ENCODE results near the gene ABHD17A. TPM values are rescaled to one million over a fixed set of nuclear protein-coding genes. Genes with fewer than 3 reads are reported as not detected.
A peak's percentile ranks its signal among the peaks of the same experiment; 100 is the strongest.
"Not testable (repeated sequence)": the region's sequence is repeated elsewhere in the genome, so short reads cannot be mapped to it uniquely, and the experiment has no call there.

ABHD17A gene
- polyA plus RNA-seq, 3 donors: 69.8 to 96.1 (median 79.0) TPM

DNA sequence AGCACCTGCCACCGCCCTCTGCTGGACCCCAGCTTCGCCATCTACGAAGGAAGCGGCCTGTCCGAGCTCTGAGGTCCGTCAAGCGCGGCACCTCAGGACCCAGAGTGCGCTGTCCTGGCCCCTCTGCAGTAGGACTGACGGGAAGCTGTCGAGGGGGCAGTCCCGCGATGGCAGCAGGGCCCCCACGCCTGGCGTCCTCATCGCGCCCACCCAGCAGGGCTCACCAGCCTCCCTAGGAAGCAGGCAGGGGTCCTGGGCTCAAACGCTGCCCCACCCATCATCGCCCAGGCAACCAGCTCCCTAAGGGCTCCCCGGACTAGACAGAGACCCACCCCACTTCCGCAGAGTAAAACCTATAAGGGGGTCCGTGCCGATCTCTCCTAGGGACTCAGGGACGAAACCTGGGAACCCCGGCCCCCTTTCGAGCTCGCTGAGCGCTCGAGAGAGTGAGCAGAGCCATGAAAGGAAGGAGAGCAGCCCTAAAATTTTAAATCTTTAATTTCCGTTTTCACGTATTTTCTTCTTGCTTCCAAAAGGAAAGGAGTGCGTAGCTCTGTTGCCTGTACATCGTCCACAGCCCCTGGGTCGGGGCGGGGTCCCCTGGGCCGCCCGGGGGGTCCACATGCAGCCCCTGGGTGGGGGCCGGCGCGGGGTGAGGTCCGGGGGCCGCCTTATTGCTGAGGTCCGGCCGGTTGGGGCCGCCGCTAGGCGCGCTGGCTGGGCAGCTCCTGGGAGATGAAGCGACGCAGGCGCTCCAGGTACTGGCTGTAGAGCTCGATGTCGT is 8.6 kb downstream of the ABHD17A start:
- H3K36me3 Mint-ChIP-seq: peaks cover 13 to 27% of the 10 kb centered on the region in 2 donors
- not testable (repeated sequence) for DNase-seq; H3K27me3 Mint-ChIP-seq (ENCODE audit: low read depth in 3 of 3); H3K9me3 Mint-ChIP-seq; H3K27me3 ChIP-seq (ENCODE audit: control insufficient read depth in 2 of 2, insufficient read depth in 2 of 2, low read length in 2 of 2); H3K9me3 ChIP-seq (replicated peaks in 1 of 2; ENCODE audit: control insufficient read depth in 1 of 2, insufficient read depth in 1 of 2, low read length in 2 of 2)
- peak overlapping the region in 6 of 7 donors; percentile 73 to 93 (median 92) for H3K27ac Mint-ChIP-seq
- 29% methylated on average over 29 of the region's 53 CpGs for WGBS (ENCODE audit: insufficient coverage)
- Histone ChIP-seq H3K36me3 (replicated peaks in 1 of 2; ENCODE audit: control insufficient read depth in 1 of 2, insufficient read depth in 2 of 2, low read length in 2 of 2) (peaks cover 19 to 29% of the 10 kb centered on the region in 2 donors), H2AFZ (ENCODE audit: insufficient read depth, low read depth, low read length, poor library complexity, severe bottlenecking) (peak overlapping the region; percentile 61), H3K4me1 (ENCODE audit: control insufficient read depth in 1 of 2, insufficient read depth in 2 of 2, low read length in 2 of 2) (peaks cover 27 to 32% of the 10 kb centered on the region in 2 donors), H3K79me2 (ENCODE audit: insufficient read depth, low read length) (peaks cover 53% of the 10 kb centered on the region), H3K9ac (ENCODE audit: insufficient read depth, low read length, poor library complexity, severe bottlenecking) (peak overlapping the region; percentile 97), H3K4me2 (replicated peaks; ENCODE audit: extremely low read depth, low read length, poor library complexity, severe bottlenecking) (peak overlapping the region; percentile 84), H4K20me1 (ENCODE audit: insufficient read depth, low read length) (peaks cover 51% of the 10 kb centered on the region), H3K4me3 (replicated peaks in 1 of 3; ENCODE audit: low read depth in 2 of 3, low read length in 3 of 3) (peak overlapping the region; percentile 92 to 98 (median 92)), H3K27ac (ENCODE audit: low read depth in 1 of 2, low read length in 2 of 2) (peak overlapping the region; percentile 86 to 98)
- peak overlapping the region; percentile 81 to 97 for H3K4me3 Mint-ChIP-seq
- intact Hi-C loops (cut with micrococcal nuclease): loop anchor here in 1 of 2 donors (1.0 kb wide), 1 partner anchor 8 kb away; no protein-coding TSS in a partner anchor
- H3K4me1 Mint-ChIP-seq: peaks cover 25% of the 10 kb centered on the region

DNA sequence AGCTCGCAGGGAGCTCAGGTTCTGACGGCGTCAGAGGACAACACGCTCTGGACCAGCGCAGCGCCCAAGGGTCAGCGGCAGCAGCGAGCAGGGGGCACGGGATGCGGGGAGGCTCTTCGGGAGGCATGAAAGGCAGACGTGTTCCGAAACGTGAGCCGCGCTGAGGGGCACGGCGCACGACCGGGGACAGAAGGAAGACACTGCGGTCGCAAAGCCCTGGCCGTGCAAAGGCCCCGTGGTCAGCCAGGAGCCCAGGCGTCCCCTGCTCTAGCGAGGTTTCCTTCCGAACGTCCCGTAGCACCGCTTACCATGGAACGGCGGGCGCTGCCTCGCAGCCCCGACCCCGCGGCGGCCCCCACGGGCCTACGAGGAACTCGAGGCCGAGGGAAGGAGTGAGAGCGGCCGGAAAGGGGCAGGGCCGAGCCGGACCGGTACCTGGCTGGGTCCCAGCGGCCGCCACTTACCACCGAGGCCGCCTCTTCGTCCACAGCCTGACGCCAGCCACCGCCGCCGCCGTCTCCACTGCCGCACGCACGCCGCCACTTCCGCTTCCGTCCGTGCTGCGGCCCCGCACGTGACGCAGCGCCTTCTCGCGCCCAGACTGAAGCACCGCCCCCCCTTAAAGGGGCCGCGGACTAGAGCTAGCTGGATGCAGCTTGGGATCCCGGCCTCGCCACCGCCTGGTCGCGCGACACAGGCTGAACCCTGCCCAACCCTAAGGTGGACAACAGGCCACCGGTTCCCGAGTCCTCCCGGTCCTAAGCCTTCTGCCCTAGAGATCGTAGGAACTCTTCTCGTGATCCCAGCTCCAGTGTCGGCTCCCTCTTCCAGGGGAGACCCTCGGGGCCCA is 9.4 kb downstream of the ABHD17A start:
- Histone ChIP-seq H3K79me2 (ENCODE audit: insufficient read depth, low read length) (peaks cover 59% of the 10 kb centered on the region), H4K20me1 (ENCODE audit: insufficient read depth, low read length) (peaks cover 56% of the 10 kb centered on the region)
- intact Hi-C loops (cut with micrococcal nuclease): loop anchor here in 1 of 2 donors (1.0 kb wide), 1 partner anchor 8 kb away; no protein-coding TSS in a partner anchor

DNA sequence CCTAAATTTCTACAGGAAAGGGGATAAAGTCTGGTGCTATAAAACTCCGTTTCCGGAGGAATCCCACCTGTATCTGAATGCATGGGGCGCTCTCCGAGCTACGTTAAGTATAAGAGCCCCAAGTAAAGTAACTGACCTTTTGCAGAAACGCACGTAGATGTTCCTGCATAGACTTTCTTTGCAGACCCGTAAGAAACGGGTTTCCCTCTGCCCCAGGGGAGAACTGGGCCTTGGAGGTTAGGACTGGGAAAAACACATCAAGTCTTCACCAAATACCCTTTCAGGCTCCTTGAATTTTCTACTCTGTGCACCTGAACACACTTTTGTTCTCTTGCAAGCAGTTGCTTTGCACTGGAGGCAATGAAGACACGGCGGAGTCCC is 10.0 kb downstream of the ABHD17A start:
- WGBS (ENCODE audit: insufficient coverage): 0% methylated on average over 9 of the region's 11 CpGs

More for the DNA sequence above, 9.4 kb downstream of the ABHD17A start:
- peaks cover 25% of the 10 kb centered on the region for H3K4me1 Mint-ChIP-seq
- peak; percentile 91 to 93 (median 93) for DNase-seq
- no peaks in the 10 kb centered on the region for H3K9me3 ChIP-seq (replicated peaks in 1 of 2; ENCODE audit: control insufficient read depth in 1 of 2, insufficient read depth in 1 of 2, low read length in 2 of 2)
- no peaks in the 10 kb centered on the region for H3K27me3 Mint-ChIP-seq (ENCODE audit: low read depth in 3 of 3)
- H3K27ac ChIP-seq (ENCODE audit: low read depth in 1 of 2, low read length in 2 of 2): peak overlapping the region; percentile 86 to 98
- H3K4me3 Mint-ChIP-seq: peak overlapping the region; percentile 97 to 98
- no peaks in the 10 kb centered on the region for H3K27me3 ChIP-seq (ENCODE audit: control insufficient read depth in 2 of 2, insufficient read depth in 2 of 2, low read length in 2 of 2)
- H3K4me3 ChIP-seq (replicated peaks in 1 of 3; ENCODE audit: low read depth in 2 of 3, low read length in 3 of 3): peak overlapping the region; percentile 92 to 98 (median 92)
- H3K4me1 ChIP-seq (ENCODE audit: control insufficient read depth in 1 of 2, insufficient read depth in 2 of 2, low read length in 2 of 2): peaks cover 27 to 32% of the 10 kb centered on the region in 2 donors
- H3K36me3 ChIP-seq (replicated peaks in 1 of 2; ENCODE audit: control insufficient read depth in 1 of 2, insufficient read depth in 2 of 2, low read length in 2 of 2): peaks cover 22 to 35% of the 10 kb centered on the region in 2 donors
- TF ChIP-seq, protein P1, sequence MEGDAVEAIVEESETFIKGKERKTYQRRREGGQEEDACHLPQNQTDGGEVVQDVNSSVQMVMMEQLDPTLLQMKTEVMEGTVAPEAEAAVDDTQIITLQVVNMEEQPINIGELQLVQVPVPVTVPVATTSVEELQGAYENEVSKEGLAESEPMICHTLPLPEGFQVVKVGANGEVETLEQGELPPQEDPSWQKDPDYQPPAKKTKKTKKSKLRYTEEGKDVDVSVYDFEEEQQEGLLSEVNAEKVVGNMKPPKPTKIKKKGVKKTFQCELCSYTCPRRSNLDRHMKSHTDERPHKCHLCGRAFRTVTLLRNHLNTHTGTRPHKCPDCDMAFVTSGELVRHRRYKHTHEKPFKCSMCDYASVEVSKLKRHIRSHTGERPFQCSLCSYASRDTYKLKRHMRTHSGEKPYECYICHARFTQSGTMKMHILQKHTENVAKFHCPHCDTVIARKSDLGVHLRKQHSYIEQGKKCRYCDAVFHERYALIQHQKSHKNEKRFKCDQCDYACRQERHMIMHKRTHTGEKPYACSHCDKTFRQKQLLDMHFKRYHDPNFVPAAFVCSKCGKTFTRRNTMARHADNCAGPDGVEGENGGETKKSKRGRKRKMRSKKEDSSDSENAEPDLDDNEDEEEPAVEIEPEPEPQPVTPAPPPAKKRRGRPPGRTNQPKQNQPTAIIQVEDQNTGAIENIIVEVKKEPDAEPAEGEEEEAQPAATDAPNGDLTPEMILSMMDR (IDR thresholded peaks at IDR 0.05): no peak
- peak overlapping the region; percentile 61 for H2AFZ ChIP-seq (ENCODE audit: insufficient read depth, low read depth, low read length, poor library complexity, severe bottlenecking)
- H3K27ac Mint-ChIP-seq: peak overlapping the region; percentile 93 to 97 (median 94)
- H3K36me3 Mint-ChIP-seq: peaks cover 13 to 25% of the 10 kb centered on the region in 2 donors
- H3K9me3 Mint-ChIP-seq: no peaks in the 10 kb centered on the region
- H3K4me2 ChIP-seq (replicated peaks; ENCODE audit: extremely low read depth, low read length, poor library complexity, severe bottlenecking): peak overlapping the region; percentile 84
- WGBS (ENCODE audit: insufficient coverage): under 1% methylated on average over 87 of the region's 87 CpGs
- peak overlapping the region; percentile 97 for H3K9ac ChIP-seq (ENCODE audit: insufficient read depth, low read length, poor library complexity, severe bottlenecking)

More for the DNA sequence above, 10.0 kb downstream of the ABHD17A start:
- peaks cover 10 to 25% of the 10 kb centered on the region in 2 donors for H3K36me3 Mint-ChIP-seq
- Histone ChIP-seq H3K36me3 (replicated peaks in 1 of 2; ENCODE audit: control insufficient read depth in 1 of 2, insufficient read depth in 2 of 2, low read length in 2 of 2) (peaks cover 18 to 31% of the 10 kb centered on the region in 2 donors), H3K4me2 (replicated peaks; ENCODE audit: extremely low read depth, low read length, poor library complexity, severe bottlenecking) (peak overlapping the region; percentile 84), H3K79me2 (ENCODE audit: insufficient read depth, low read length) (peaks cover 58% of the 10 kb centered on the region), H3K9ac (ENCODE audit: insufficient read depth, low read length, poor library complexity, severe bottlenecking) (peak overlapping the region; percentile 97), H3K4me3 (replicated peaks in 1 of 3; ENCODE audit: low read depth in 2 of 3, low read length in 3 of 3) (peak overlapping the region; percentile 92 to 98 (median 92)), H3K27ac (ENCODE audit: low read depth in 1 of 2, low read length in 2 of 2) (peak overlapping the region; percentile 86 to 98), H4K20me1 (ENCODE audit: insufficient read depth, low read length) (peaks cover 54% of the 10 kb centered on the region), H3K4me1 (ENCODE audit: control insufficient read depth in 1 of 2, insufficient read depth in 2 of 2, low read length in 2 of 2) (peaks cover 27 to 32% of the 10 kb centered on the region in 2 donors)
- H3K4me1 Mint-ChIP-seq: peaks cover 25% of the 10 kb centered on the region
- peak overlapping the region; percentile 93 to 97 (median 94) for H3K27ac Mint-ChIP-seq
- H3K9me3 Mint-ChIP-seq; H3K27me3 Mint-ChIP-seq (ENCODE audit: low read depth in 3 of 3); H2AFZ ChIP-seq (ENCODE audit: insufficient read depth, low read depth, low read length, poor library complexity, severe bottlenecking); DNase-seq; intact Hi-C loops (cut with micrococcal nuclease); H3K27me3 ChIP-seq (ENCODE audit: control insufficient read depth in 2 of 2, insufficient read depth in 2 of 2, low read length in 2 of 2); H3K9me3 ChIP-seq (replicated peaks in 1 of 2; ENCODE audit: control insufficient read depth in 1 of 2, insufficient read depth in 1 of 2, low read length in 2 of 2): not testable (repeated sequence)
- peak overlapping the region; percentile 97 to 98 for H3K4me3 Mint-ChIP-seq

Measured in CD14-positive monocyte (primary cell).